Activated naive CD4-positive, alpha-beta T cell treated with anti-CD3 and anti-CD28 coated beads, Interleukin-2, amount 50 U/mL, for 72 hours (primary cell): Measurements from ENCODE around the gene CCN5. TPM values are rescaled to one million over a fixed set of nuclear protein-coding genes. Genes with fewer than 3 reads are reported as not detected.

Experiments
- ATAC-seq, 2 donors: fragments of 150-1000 bp; cut with Tn5 transposase; 2 replicates each; pipeline ENCODE4 v1.10.0; 2021; ENCODE audit warnings: mild to moderate bottlenecking in 2 of 2, moderate library complexity in 2 of 2
- DNase-seq, 2 donors: peaks; one replicate each; pipeline ENCODE4 v3.0.0; 2021 to 2022; ENCODE audit warnings: low spot score in 2 of 2
- H3K27ac Mint-ChIP-seq, 2 donors: one replicate each; pipeline ENCODE4 v1.8.0; 2022; ENCODE audit warnings: mild to moderate bottlenecking in 2 of 2, mixed read lengths in 2 of 2
- H3K36me3 Mint-ChIP-seq, 2 donors: one replicate each; pipeline ENCODE4 v1.8.0; 2022; ENCODE audit warnings: mixed read lengths in 2 of 2
- H3K9me3 Mint-ChIP-seq, 2 donors: one replicate each; pipeline ENCODE4 v1.8.0; 2022; ENCODE audit warnings: mixed read lengths in 2 of 2
- total RNA-seq, 2 donors: library from RNA; stranded (reverse); gene quantifications; one replicate each; pipeline ENCODE4 v1.2.3, GENCODE V29; 2022

The CCN5 gene
- total RNA-seq, 2 donors from 2014 or later = not detected

DNA sequence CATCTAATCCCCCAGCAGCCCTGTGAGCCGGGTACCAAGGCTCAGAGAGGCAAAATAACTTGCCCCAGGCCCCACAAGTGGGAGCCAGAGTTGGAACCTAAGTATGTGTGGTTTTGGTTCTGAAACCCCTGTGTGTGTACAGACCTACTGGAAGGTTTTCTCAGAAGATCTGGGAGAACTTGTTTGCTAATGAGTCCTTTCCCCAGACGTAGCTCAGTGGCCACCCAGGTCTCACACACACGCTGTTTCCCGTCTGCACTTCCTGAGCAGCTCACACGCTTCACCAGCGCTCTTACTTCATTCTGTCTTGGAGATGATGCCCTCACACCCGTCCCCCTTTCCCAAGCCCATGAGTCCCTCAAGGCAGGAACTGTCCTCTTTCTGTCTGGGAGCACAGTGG is 8.2 kb downstream of the CCN5 start:
- ATAC-seq (no peak), DNase-seq (no peak)
- Mint-ChIP-seq H3K27ac (peak overlapping the region in 1 of 2 donors; percentile 47), H3K36me3 (no peaks in the 10 kb centered on the region), H3K9me3 (no peaks in the 10 kb centered on the region)

DNA sequence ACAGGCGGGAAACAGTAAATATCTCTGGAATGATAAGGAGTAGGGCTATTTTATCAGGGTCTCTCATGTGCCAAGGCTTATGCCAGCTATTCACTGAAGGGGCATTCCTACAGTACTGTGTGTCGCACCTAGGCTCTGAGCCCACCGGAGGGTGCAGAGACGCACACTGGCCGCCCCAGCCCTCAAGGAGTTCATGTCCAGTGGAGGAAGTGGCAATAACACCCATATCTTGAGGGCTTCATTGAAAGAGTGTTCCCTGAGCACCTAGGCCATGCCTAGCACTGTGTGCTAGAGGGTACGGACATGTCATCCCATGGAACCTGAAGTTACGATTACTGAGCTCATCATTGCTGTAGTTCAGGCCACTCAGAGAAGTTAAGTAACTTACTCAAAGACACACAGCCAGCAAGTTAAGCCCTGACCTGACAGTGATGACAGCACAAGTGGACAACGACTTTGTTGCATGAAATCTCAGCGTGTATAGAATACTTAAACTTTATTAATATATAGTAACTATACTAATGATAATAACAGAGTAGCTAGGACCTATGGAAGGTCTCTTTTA is 8.7 kb downstream of the CCN5 start:
- no peaks in the 10 kb centered on the region for H3K36me3 Mint-ChIP-seq
- DNase-seq (no peak), ATAC-seq (no peak)
- H3K27ac Mint-ChIP-seq = no peak overlapping the region
- H3K9me3 Mint-ChIP-seq = no peaks in the 10 kb centered on the region

DNA sequence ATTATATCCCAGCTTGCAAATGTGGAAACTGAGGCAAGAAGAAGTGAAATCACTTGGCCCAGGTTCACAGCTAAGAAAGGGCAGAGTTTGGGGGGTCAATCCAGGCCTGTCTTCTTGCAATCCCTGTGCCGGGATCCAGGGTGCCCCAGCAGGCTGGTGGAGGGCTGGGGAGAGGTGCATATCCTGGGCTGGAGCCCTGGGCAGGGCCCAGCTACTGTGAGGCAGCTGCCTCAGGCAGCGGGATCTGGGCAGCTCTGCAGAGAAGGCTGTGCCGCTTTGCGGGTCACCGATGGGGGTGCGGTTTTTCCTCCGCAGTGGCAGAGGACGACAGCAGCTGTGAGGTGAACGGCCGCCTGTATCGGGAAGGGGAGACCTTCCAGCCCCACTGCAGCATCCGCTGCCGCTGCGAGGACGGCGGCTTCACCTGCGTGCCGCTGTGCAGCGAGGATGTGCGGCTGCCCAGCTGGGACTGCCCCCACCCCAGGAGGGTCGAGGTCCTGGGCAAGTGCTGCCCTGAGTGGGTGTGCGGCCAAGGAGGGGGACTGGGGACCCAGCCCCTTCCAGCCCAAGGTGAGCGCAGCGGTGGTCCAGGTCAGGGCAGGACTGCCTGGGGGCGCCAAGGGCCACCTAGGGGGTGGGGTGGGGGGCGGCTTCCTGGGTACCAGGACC is 9.4 kb downstream of the CCN5 start:
- no peak for DNase-seq
- no peaks in the 10 kb centered on the region for H3K36me3 Mint-ChIP-seq
- ATAC-seq = no peak
- H3K27ac Mint-ChIP-seq = no peak overlapping the region
- H3K9me3 Mint-ChIP-seq = no peaks in the 10 kb centered on the region

DNA sequence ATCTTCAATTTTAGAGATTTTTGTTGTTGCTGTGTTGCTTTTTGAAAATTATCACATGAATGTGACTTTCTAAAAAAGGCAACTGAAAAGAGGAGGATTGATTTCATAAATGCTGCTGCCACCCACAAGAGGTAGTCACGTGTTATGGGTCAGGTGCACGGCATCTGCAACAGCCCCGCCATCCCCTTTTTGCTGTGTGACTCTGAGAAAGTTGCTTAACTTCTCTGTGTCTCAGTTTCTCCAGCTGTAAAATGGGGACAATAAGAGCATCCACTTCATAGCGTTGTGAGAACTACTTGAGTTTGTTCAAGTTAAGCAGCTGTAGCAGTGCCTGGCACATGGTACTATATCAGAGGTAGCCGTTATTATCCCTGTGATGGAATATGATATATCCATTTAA is 10.7 kb downstream of the CCN5 start:
- H3K36me3 Mint-ChIP-seq = no peaks in the 10 kb centered on the region
- H3K27ac Mint-ChIP-seq = no peak overlapping the region
- ATAC-seq = no peak
- H3K9me3 Mint-ChIP-seq = no peaks in the 10 kb centered on the region
- no peak for DNase-seq

GRCh38 chr20:44727039-44727438 is 11.9 kb downstream of the CCN5 start:
- Mint-ChIP-seq H3K36me3 (no peaks in the 10 kb centered on the region), H3K9me3 (no peaks in the 10 kb centered on the region), H3K27ac (no peak overlapping the region)
- no peak for DNase-seq
- ATAC-seq = no peak

DNA sequence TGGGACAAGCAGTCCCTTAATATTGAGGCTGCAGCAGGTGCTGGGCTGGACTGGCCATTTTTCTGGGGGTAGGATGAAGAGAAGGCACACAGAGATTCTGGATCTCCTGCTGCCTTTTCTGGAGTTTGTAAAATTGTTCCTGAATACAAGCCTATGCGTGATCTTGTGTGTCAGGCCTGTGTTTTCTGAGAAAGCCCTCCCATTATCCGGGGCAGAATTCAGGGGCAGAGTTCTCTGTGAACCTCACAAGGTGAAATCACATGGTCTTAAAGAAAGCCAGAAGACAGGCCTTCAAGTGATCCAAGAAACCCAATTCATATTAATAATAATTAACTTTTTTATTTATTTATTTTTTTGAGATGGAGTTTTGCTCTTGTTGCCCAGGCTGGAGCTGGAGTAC is 12.5 kb downstream of the CCN5 start:
- ATAC-seq = no peak
- DNase-seq = no peak
- H3K36me3 Mint-ChIP-seq = no peaks in the 10 kb centered on the region
- H3K27ac Mint-ChIP-seq = no peak overlapping the region
- no peaks in the 10 kb centered on the region for H3K9me3 Mint-ChIP-seq

GRCh38 chr20:44728801-44729443 is 13.8 kb downstream of the CCN5 start:
- no peaks in the 10 kb centered on the region for H3K9me3 Mint-ChIP-seq
- DNase-seq (no peak), ATAC-seq (no peak)
- no peaks in the 10 kb centered on the region for H3K36me3 Mint-ChIP-seq
- H3K27ac Mint-ChIP-seq = no peak overlapping the region

GRCh38 chr20:44730441-44730840 is 15.3 kb downstream of the CCN5 start:
- ATAC-seq (no peak), DNase-seq (no peak)
- Mint-ChIP-seq H3K36me3 (no peaks in the 10 kb centered on the region), H3K27ac (no peak overlapping the region), H3K9me3 (no peaks in the 10 kb centered on the region)

DNA sequence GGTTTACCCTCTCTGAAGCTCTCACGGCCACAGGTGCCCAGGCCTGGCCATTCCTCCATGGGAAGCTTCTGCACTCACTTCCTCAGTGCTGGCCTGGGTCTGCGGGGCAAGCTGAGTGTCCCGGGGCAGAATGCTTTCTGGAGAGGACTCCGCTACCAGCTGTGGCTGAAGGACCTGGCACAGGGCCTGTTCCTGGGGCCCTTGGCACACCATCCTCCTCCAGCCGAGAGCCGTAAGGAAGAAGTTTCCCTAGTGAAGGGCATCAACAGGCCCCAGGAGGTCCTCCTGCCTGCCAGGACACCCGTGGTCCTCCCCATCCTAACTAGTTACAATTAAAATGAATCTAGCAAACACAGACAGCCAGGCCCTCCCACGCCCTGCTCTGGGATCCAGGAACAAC is 16.5 kb downstream of the CCN5 start:
- peaks cover 5 to 6% of the 10 kb centered on the region in 2 donors for H3K9me3 Mint-ChIP-seq
- H3K36me3 Mint-ChIP-seq = peaks cover 8% of the 10 kb centered on the region in 2 donors
- no peak overlapping the region for H3K27ac Mint-ChIP-seq
- ATAC-seq = no peak
- no peak for DNase-seq

GRCh38 chr20:44732327-44732726 is 17.2 kb downstream of the CCN5 start:
- peaks cover 6 to 9% of the 10 kb centered on the region in 2 donors for H3K9me3 Mint-ChIP-seq
- peak; percentile 57 to 81 for ATAC-seq
- no peak for DNase-seq
- H3K36me3 Mint-ChIP-seq = peaks cover 12 to 14% of the 10 kb centered on the region in 2 donors
- H3K27ac Mint-ChIP-seq = peak overlapping the region; percentile 67 to 77

- Mint-ChIP-seq H3K27ac (peak overlapping the region; percentile 47 to 67), H3K9me3 (peaks cover 9 to 10% of the 10 kb centered on the region in 2 donors), H3K36me3 (peaks cover 12 to 16% of the 10 kb centered on the region in 2 donors)
- ATAC-seq (peak; percentile 30 to 58), DNase-seq (peak in 1 of 2 donors; percentile 67)
These were observed 18.3 kb downstream of the CCN5 start for GRCh38 chr20:44733341-44734069.

DNA sequence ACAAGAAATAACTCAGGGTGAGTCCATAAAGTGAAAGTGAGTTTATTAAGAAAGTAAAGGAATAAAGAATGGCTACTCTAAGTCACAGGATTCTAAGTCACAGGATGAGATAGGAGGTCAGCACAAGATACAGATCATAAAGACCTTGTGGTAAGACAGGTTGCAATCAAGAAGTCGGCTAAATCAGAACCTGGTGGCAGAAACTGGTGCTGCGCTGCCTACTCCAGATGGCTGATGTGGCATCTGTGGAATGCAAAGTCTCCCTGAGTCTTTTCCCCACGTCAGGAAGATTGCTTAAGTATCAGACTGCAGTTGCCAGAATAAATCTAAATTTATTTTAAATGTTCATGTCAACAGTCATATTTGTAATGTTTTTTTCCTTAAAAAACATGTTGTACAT is 19.8 kb downstream of the CCN5 start:
- no peak overlapping the region for H3K27ac Mint-ChIP-seq
- no peak for DNase-seq
- no peak for ATAC-seq

GRCh38 chr20:44735816-44736169 is 20.6 kb downstream of the CCN5 start:
- Mint-ChIP-seq H3K36me3 (peaks cover 12 to 16% of the 10 kb centered on the region in 2 donors), H3K27ac (peak overlapping the region in 1 of 2 donors; percentile 87), H3K9me3 (peaks cover 9 to 10% of the 10 kb centered on the region in 2 donors)
- no peak for ATAC-seq
- DNase-seq = no peak

More for the DNA sequence above, 19.8 kb downstream of the CCN5 start:
- Mint-ChIP-seq H3K9me3 (peaks cover 9 to 10% of the 10 kb centered on the region in 2 donors), H3K36me3 (peaks cover 12 to 16% of the 10 kb centered on the region in 2 donors)

DNA sequence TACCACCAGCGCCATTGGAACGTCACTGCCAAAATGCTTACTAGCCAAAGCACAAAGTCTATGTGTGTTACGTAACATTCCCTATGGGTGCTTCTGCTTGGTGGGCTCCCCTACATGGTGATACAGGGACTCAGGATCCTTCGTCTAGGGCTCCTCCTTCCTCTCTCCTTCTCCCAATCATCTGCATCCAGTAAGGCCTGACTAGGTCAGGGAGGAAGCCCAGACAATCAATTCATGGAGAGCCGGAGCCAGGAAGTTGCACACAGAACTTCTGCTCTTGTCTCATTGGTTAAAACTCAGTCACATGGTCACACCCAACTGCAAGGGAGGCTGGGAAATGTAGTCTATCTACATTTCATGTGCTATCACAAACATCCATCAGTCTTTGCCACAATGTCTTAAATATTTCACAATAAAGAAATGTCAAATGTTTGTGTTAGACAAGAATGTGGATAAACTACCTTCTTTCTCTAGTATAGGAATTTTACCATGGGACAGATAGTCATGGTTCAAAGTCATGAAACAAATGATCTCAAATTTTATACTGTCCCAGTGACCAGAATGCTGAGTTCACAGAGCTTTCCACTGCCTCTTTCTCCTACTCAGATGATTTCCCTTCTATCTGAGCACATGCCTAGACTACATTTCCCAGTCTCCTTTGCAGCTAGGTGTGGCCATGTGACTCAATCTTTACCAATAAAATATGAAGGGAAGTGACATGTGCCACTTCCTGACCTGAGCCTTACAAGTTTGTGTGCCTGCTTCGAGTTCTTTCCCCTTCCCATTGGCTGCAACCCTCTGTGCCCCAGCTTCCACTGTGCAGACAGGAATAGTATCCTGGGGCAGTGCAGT is 21.2 kb downstream of the CCN5 start:
- H3K9me3 Mint-ChIP-seq = peaks cover 9 to 10% of the 10 kb centered on the region in 2 donors
- no peak for DNase-seq
- peaks cover 12 to 16% of the 10 kb centered on the region in 2 donors for H3K36me3 Mint-ChIP-seq
- peak overlapping the region in 1 of 2 donors; percentile 87 for H3K27ac Mint-ChIP-seq
- peak; percentile 52 to 73 for ATAC-seq

- H3K27ac Mint-ChIP-seq = peak overlapping the region in 1 of 2 donors; percentile 87
- peaks cover 9 to 10% of the 10 kb centered on the region in 2 donors for H3K9me3 Mint-ChIP-seq
- no peak for ATAC-seq
- H3K36me3 Mint-ChIP-seq = peaks cover 12 to 16% of the 10 kb centered on the region in 2 donors
- no peak for DNase-seq
These were observed 21.9 kb downstream of the CCN5 start for GRCh38 chr20:44737116-44737515.

DNA sequence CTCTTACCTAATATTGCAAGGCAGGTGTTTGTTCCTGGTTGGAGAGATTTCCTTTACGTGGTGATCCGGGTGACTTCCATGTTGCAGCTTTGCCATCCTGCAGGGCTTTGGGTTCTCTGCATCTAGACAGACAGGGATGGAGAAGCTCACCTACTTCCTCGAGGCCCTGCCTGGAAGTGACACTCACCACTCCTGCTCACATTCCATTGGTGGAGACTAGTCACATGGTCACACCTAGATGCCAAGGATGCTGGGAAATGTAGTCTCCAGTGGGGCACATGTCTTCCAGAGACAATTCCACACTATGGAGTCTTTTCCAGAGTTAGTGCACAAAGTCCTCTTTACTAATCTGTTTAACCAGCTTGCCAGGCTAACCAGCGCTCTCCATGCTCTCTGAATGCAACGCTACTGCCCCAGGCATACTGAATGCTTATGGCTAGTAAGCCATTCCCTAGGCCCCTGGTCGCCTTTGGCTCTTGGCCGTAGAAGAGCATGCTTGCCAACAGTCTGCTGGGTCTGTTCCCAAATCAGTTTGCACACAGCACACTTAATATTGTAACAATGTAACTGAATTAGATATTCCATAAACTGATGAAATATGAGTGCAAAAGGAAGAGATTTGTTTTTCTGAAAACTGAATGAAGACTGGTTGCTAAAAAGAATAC is 23.8 kb downstream of the CCN5 start:
- ATAC-seq = peak; percentile 84 to 88
- peaks cover 12 to 16% of the 10 kb centered on the region in 2 donors for H3K36me3 Mint-ChIP-seq
- peak; percentile 61 to 64 for DNase-seq
- H3K27ac Mint-ChIP-seq = peak overlapping the region in 1 of 2 donors; percentile 24
- H3K9me3 Mint-ChIP-seq = peaks cover 9 to 10% of the 10 kb centered on the region in 2 donors
